A673 (cell line): Measurements from ENCODE around the gene ATP5MC2. TPM values are rescaled to one million over a fixed set of nuclear protein-coding genes. Genes with fewer than 3 reads are reported as not detected.
"Not testable (repeated sequence)": the region's sequence is repeated elsewhere in the genome, so short reads cannot be mapped to it uniquely, and the experiment has no call there.

Experiments
- BruUV-seq: library from RNA; stranded (reverse); fragments of 400-500 nt; replicated peaks from 2 replicates; lab custom pipeline; 2021; lab: Mats Ljungman, UMichigan
- CTCF ChIA-PET: fragments of 300-600 bp; sonication (Branson Sonifier 250); formaldehyde crosslinking; loops from one replicate; lab custom pipeline; 2022; ENCODE audit warnings: antibody characterized with exemption; lab: Charles Lee
- POLR2A ChIA-PET: fragments of 300-600 bp; sonication (Branson Sonifier 250); formaldehyde crosslinking; loops from one replicate; lab custom pipeline; 2022; ENCODE audit warnings: antibody characterized with exemption; ENCODE audit not compliant: low non-redundant PET; lab: Charles Lee
- DNase-seq: peaks from one replicate; pipeline ENCODE4 v3.0.0-alpha.2; 2015; ENCODE audit warnings: low spot score
- H3K27ac ChIP-seq: fragments of 200-600 bp; sonication (generic); 2 replicates; pipeline ENCODE4 v1.5.1; 2016; ENCODE audit warnings: mixed run types, low read depth, mild to moderate bottlenecking, mixed read lengths, antibody characterized with exemption, low read length; ENCODE audit not compliant: poor library complexity, severe bottlenecking
- H3K27me3 ChIP-seq: fragments of 200-600 bp; sonication (generic); replicated peaks from 2 replicates; pipeline ENCODE4 v1.6.1; 2017; ENCODE audit warnings: mixed run types, low read depth, mild to moderate bottlenecking, mixed read lengths, antibody characterized with exemption, low read length; ENCODE audit not compliant: insufficient read depth, poor library complexity
- H3K36me3 ChIP-seq: fragments of 200-600 bp; sonication (generic); 2 replicates; pipeline ENCODE4 v1.6.1; 2016; ENCODE audit warnings: mixed run types, mild to moderate bottlenecking, mixed read lengths, antibody characterized with exemption, low read length; ENCODE audit not compliant: insufficient read depth, poor library complexity, severe bottlenecking
- H3K4me1 ChIP-seq: fragments of 200-600 bp; sonication (generic); 2 replicates; pipeline ENCODE4 v1.6.1; 2017; ENCODE audit warnings: mixed run types, mild to moderate bottlenecking, mixed read lengths, antibody characterized with exemption, low read length; ENCODE audit not compliant: insufficient read depth, poor library complexity, severe bottlenecking
- H3K4me3 ChIP-seq: fragments of 200-600 bp; sonication (generic); 2 replicates; pipeline ENCODE4 v1.5.1; 2016; ENCODE audit warnings: low read depth, mixed run types, mild to moderate bottlenecking, mixed read lengths, low read length; ENCODE audit not compliant: poor library complexity, severe bottlenecking
- H3K9me3 ChIP-seq: fragments of 200-600 bp; sonication (generic); 2 replicates; pipeline ENCODE4 v1.6.1; 2016; ENCODE audit warnings: mixed run types, low read depth, mild to moderate bottlenecking, mixed read lengths, antibody characterized with exemption, low read length; ENCODE audit not compliant: poor library complexity, severe bottlenecking
- CTCF ChIP-seq: fragments of 300-800, 200-600 bp; sonication (generic); conservative IDR thresholded peaks from 2 replicates; pipeline ENCODE4 v1.5.1; 2017; ENCODE audit warnings: low read depth, mild to moderate bottlenecking, antibody characterized with exemption, low read length, moderate library complexity, mixed read lengths
- EZH2 ChIP-seq: fragments of 200-600 bp; sonication (generic); IDR thresholded peaks from 2 replicates; pipeline ENCODE4 v1.6.1; 2017; ENCODE audit warnings: borderline replicate concordance, low read depth, mild to moderate bottlenecking, mixed read lengths, antibody characterized with exemption, low read length; ENCODE audit not compliant: poor library complexity, severe bottlenecking
- intact Hi-C: fragments of 100-400 bp; cut with micrococcal nuclease; formaldehyde crosslinking; loops from one replicate; pipeline ENCODE4 v1.10.0; 2022; ENCODE audit not compliant: unreplicated experiment
- total RNA-seq: library from RNA; stranded (reverse); gene quantifications from 2 replicates; pipeline ENCODE4 v1.2.3, GENCODE V29; 2021

The ATP5MC2 gene
- total RNA-seq, 1 experiment from 2014 or later: 447 TPM

GRCh38 chr12:53636641-53637040, 39.2 kb downstream of the ATP5MC2 start:
- BruUV-seq: no TSS peak

GRCh38 chr12:53635708-53636107, 40.2 kb downstream of the ATP5MC2 start:
- intact Hi-C loops, H3K9me3 ChIP-seq, DNase-seq, H3K36me3 ChIP-seq, POLR2A ChIA-PET, H3K4me3 ChIP-seq, H3K4me1 ChIP-seq, H3K27me3 ChIP-seq, H3K27ac ChIP-seq, BruUV-seq: not testable (repeated sequence)
- CTCF ChIA-PET: interaction anchor here (0.6 kb wide), 1 partner anchor 99 kb away, joined by 5 read pairs; no protein-coding TSS in a partner anchor

More at GRCh38 chr12:53636641-53637040, 39.2 kb downstream of the ATP5MC2 start:
- intact Hi-C loops: no loop called here
- Histone ChIP-seq H3K27ac (no peak overlapping the region), H3K36me3 (no peaks in the 10 kb centered on the region), H3K4me1 (no peaks in the 10 kb centered on the region), H3K4me3 (no peak overlapping the region), H3K9me3 (no peaks in the 10 kb centered on the region), H3K27me3 (no peaks in the 10 kb centered on the region)
- no peak for DNase-seq
- TF ChIP-seq CTCF (no peak), EZH2 (no peak)
- ChIA-PET POLR2A (no interaction called here), CTCF (no interaction called here)

- H3K4me1 ChIP-seq: peaks cover 4% of the 10 kb centered on the region
- TF ChIP-seq CTCF (no peak), EZH2 (no peak)
- H3K27me3 ChIP-seq: no peaks in the 10 kb centered on the region
- H3K9me3 ChIP-seq: no peaks in the 10 kb centered on the region
- DNase-seq: no peak
- no peaks in the 10 kb centered on the region for H3K36me3 ChIP-seq
- ChIA-PET POLR2A (no interaction called here), CTCF (interaction anchor here (1.5 kb wide), 1 partner anchor 88 kb away, joined by 4 read pairs; no protein-coding TSS in a partner anchor)
- H3K4me3 ChIP-seq: no peak overlapping the region
- intact Hi-C loops: no loop called here
- peak overlapping the region; percentile 37 for H3K27ac ChIP-seq
- no TSS peak for BruUV-seq
These were observed 44.2 kb downstream of the ATP5MC2 start for GRCh38 chr12:53631721-53632120.

- POLR2A ChIA-PET: no interaction called here
- H3K9me3 ChIP-seq: no peaks in the 10 kb centered on the region
- BruUV-seq: no TSS peak
- no peaks in the 10 kb centered on the region for H3K36me3 ChIP-seq
- TF ChIP-seq CTCF: no peak
- no peak for TF ChIP-seq EZH2
- no peak for DNase-seq
- H3K4me3 ChIP-seq: no peak overlapping the region
- H3K4me1 ChIP-seq: peaks cover 20% of the 10 kb centered on the region
- intact Hi-C loops: loop anchor here (2.0 kb wide), 1 partner anchor 49 kb away; the partner anchor contains the start of gene ATP5MC2
- H3K27ac ChIP-seq: no peak overlapping the region
- CTCF ChIA-PET: no interaction called here
- no peaks in the 10 kb centered on the region for H3K27me3 ChIP-seq
These were observed 48.0 kb downstream of the ATP5MC2 start for GRCh38 chr12:53627919-53628318.
